NCI-H128 (cell line): Measurements from ENCODE around the gene SMTNL2.
"Not testable (repeated sequence)": the region's sequence is repeated elsewhere in the genome, so short reads cannot be mapped to it uniquely, and the experiment has no call there.

Experiments
- DNase-seq: peaks from one replicate; lab custom pipeline; 2025; ENCODE audit not compliant: unreplicated experiment; lab: John Stamatoyannopoulos, UW

SMTNL2 gene

GRCh38 chr17:4584917-4585637 lies 748 bp downstream of the SMTNL2 start:
- no peak for DNase-seq

- DNase-seq = no peak
Measured at GRCh38 chr17:4585638-4585994, 1.3 kb downstream of the SMTNL2 start.

DNA sequence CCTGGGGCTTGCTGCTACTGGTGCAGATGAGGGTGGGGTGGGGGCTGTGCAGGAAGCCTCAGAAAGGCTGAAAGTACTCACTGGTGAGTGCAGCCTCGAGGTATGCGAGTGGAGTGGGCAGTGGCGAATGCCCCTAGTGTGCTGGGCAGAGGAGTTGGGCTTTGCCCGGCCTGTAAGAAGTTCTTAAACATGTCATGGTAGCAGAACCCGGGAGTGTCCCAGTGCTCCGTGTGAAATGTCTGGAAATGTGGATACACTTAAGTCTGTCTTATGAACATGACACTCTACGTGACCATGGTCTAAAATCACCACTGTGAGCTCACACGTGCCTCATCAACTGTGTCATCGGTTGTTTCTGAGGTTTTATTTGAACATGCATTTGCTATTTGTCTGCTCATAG lies 1.7 kb downstream of the SMTNL2 start:
- DNase-seq = no peak

- DNase-seq = no peak
Measured at GRCh38 chr17:4587195-4587594, 2.9 kb downstream of the SMTNL2 start.

GRCh38 chr17:4587803-4588202 lies 3.5 kb downstream of the SMTNL2 start:
- no peak for DNase-seq

- no peak for DNase-seq
Measured at GRCh38 chr17:4588391-4588790, 4.1 kb downstream of the SMTNL2 start.

DNA sequence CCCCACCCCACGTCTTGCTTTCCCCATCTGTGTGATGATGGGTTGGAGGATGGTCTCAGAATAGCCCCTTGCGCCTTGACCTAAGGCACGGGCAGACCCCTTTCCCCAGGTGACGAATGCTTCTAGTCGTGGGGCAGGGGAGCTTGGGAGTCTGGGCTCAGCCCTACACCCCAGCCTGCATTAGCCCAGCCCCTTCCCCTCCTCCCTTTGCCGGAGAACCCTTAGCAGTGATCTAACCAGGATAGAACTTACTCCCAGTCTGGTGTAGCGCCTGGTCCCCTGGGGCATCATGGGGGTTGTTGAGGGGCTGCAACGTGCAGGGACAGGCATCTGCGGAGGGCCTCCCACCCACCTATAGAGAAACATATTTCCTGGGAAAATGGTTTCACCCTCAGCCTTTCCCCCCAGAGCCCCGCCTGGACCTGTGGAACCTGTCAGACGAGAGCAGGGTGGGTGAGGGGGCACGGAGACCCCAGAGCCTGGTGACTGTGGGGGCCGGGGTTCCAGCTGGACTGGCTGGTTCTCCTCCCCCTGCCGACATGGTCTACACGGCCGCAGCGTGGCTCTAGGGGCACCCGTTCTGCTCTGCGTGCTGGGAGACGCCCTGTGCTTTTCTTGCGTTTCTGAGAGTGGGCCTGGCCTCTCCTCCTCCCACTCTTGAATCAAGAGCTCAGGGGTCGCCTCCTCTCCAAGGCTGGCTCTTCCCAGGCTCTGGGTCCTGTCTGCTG lies 4.7 kb downstream of the SMTNL2 start:
- no peak for DNase-seq

DNA sequence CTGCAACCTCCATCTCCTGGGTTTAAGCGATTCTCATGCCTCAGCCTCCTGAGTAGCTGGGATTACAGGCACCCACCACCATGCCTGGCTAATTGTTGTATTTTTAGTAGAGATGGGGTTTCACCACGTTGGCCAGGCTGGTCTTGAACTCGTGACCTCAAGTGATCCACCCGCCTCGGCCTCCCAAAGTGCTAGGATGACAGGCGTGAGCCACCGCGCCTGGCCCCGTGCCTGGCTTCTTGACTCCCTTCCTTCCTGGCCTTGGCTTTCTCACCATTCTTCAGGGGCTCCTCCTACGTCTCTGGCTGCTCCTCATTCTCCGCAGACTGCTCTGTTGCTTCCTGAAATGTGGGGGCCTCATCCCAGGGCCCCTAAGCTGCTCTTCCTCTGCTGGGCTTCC lies 5.7 kb downstream of the SMTNL2 start:
- DNase-seq = not testable (repeated sequence)

DNA sequence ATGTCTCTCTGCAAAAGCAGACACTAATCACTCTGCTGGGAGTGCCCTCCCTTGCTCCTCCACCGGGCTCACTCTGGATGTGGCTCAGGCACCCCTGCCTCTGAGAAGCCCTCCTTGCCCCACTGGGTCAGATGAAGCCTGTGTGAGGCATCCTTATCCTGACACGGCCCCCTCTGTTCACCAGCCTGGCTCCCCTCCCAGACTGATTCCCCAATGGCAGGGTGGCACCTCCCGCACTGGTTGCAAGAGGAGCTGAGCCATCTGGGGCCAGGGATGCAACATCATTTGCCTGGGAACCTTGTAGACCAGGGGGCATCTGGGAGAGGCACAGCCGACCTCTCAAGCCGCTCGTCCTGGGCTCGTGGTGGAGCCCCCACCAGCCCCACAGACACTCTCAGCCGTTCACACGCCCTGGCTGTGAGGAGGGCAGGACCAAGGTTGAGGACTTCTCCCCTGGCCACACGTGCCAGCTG lies 6.7 kb downstream of the SMTNL2 start:
- no peak for DNase-seq

- no peak for DNase-seq
Measured at GRCh38 chr17:4591529-4591928, 7.2 kb downstream of the SMTNL2 start.

GRCh38 chr17:4592240-4593005 lies 8.1 kb downstream of the SMTNL2 start:
- DNase-seq = no peak

DNA sequence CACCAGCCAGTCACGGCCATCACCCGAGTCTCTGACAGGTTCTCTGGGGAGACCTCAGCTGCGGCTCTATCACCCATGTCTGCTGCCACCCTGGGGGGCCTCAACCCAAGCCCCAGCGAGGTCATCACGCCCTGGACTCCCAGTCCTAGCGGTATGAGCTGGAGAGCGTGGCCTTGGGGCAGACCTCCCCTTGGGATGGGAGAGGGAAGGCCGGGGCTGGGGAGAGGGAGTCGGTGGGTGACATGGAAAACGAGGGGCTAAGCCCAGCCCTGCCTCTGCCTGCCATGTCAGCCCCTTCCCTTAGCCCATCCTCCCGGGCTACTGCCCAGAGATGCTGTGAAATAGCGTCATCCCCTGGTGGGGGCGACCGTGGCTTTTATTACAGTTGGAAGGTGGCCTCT lies 8.7 kb downstream of the SMTNL2 start:
- no peak for DNase-seq

DNA sequence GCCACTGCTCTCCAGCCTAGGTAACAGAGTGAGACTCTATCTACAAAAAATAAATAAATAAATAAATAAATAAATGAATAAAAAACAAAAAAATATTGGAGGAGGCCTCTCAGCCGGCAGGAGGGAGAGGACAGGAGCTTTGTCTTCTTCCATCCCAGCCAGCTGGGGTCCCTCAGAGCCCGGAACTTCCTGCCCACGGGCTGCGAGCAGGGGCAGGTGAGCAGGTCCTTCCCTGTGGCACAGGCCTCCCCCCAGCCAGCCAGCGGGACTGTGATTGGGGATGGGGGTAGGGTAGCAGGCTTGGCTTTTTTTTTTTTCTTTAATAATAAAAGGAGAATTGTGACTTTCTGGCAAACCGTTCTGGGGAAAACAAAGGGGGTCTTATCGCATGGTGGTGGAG lies 10.1 kb downstream of the SMTNL2 start:
- DNase-seq = no peak

DNA sequence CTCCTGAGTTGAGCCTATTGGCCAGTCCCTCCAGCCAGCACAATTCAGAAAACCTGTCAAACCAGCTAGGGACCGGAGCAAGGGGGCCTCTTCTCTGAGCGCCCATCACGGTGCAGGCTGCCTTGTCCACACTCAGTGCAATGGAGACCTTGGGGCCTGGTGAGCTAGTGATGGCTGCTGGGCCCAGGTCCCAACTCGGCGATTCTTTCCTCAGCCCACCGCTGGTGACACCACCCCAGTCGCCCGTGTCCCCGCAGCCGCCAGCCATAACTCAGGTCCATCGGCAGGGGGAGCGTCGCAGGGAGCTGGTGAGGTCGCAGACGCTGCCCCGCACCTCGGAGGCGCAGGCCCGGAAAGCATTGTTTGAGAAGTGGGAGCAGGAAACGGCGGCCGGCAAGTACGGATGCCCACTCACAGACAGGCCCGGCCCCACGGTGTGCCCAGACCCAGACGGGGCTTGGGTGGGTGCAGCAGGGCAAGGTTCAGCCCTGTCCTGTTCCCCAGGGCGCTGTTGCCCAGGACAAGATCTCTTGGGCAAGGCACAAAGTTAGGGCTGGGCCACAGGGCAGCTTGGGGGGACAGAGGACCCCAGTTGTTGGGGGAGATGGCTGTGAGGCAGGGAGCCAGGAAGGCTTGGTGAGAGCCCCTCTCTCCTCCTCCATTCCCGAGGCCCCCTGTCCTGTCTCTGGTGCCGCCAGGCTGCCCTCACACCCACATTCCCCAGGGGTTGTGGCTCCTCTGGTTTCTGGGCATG lies 10.8 kb downstream of the SMTNL2 start:
- DNase-seq = no peak

DNA sequence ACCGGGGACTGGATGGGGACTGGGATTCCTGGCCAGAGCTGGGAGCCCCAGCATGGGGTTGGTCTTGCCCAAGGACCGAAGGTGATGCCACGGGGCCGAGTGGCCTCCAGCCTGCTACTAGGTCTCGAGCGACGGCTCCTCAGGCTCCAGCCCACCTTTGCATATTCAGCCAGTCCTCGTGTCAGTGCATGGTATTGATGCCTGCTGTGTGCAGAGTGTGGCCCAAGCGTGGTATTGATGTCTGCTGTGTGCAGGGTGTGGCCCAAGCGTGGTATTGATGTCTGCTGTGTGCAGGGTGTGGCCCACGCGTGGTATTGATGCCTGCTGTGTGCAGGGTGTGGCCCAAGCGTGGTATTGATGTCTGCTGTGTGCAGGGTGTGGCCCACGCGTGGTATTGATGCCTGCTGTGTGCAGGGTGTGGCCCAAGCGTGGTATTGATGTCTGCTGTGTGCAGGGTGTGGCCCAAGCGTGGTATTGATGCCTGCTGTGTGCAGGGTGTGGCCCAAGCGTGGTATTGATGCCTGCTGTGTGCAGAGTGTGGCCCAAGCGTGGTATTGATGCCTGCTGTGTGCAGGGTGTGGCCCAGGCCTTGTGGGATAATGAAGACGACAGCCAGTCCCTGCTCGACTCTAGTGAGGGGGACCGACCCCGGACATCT lies 11.5 kb downstream of the SMTNL2 start:
- DNase-seq = not testable (repeated sequence)

- no peak for DNase-seq
Measured at GRCh38 chr17:4596636-4597380, 12.5 kb downstream of the SMTNL2 start.

DNA sequence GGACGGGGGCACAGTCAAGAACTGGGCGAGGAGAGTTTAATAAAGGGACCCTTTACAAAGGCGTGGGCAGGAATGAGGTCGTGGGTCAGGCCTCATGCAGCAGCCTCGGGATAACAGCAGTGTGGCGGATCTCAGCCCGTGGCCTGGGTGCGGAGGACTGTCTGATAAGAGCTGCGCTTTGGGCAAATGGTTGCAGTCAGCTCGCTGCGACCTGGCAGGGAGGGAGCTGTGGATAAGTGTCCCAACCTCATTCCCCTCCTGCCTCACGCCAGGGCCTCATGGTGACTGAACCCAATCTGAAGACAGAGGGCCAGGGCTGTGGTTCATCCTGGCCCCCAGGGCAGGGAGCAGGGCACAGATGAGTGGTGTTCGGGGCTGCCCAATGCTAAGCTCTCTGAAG lies 13.6 kb downstream of the SMTNL2 start:
- no peak for DNase-seq

DNA sequence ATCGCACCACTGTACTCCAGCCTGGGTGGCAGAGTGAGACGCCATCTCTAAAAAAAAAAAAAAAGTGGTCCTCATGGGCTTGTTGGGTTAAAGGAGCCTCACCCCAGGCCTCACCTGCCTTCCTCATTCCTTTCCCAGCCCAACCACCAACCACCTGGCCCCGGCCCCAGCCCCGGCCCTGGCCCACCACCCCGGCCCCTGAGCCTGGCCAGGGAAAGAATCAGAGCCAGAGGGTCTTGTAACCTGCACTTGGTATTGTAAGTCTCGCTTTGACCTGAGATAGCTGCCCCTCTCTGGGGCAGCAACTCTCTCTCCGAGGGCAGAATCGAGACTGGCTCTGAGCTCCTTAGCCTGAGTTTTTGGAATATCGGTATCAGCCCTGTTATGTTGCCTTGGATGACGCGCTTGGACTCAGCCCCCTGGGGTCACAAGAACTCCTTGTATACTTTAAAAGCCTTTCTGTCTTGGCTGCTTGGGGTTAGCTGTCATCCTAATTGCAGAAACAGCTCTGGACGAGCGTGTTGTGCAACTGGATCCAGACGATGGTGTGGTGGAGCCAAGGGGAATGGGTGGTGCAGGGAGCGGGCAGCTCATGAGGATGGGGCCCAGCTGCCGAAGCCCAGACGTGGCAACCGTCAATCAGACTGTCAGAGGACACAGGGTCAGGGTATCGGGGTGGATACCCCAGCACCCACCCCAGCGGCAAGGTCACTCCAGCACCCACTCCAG lies 14.6 kb downstream of the SMTNL2 start:
- DNase-seq = no peak
